ENCODE data around the gene PNLDC1.

The PNLDC1 gene

GRCh38 chr6:159826004-159826403, 25.9 kb downstream of the PNLDC1 start:
- DNase-seq = no peak
- Histone ChIP-seq H2AFZ (ENCODE audit: low read length) (no peak overlapping the region), H4K20me1 (ENCODE audit: insufficient read depth, low read length) (no peaks in the 10 kb centered on the region), H3K9me3 (replicated peaks; ENCODE audit: insufficient read depth, low read length) (no peaks in the 10 kb centered on the region), H3K4me3 (ENCODE audit: low read length) (no peak overlapping the region), H3K9me2 (replicated peaks; ENCODE audit: insufficient read depth, low read length) (no peaks in the 10 kb centered on the region), H3K4me1 (ENCODE audit: low read length) (peaks cover 4% of the 10 kb centered on the region; the same call in 1 of the 2 replicates), H3K36me3 (replicated peaks; ENCODE audit: insufficient read depth, low read length) (no peaks in the 10 kb centered on the region), H3K9ac (ENCODE audit: low read length) (no peak overlapping the region), H3K27ac (ENCODE audit: low read length) (no peak overlapping the region), H3K4me2 (ENCODE audit: low read depth, low read length) (no peak overlapping the region), H3K79me2 (ENCODE audit: low read length) (no peaks in the 10 kb centered on the region), H3F3A (ENCODE audit: insufficient read depth, low read length) (no peaks in the 10 kb centered on the region), H3K27me3 (replicated peaks; ENCODE audit: insufficient read depth, low read length) (no peaks in the 10 kb centered on the region)
- TF ChIP-seq CTCF (IDR thresholded peaks at IDR 0.05; ENCODE audit: low read length) = no peak
- no peak for TF ChIP-seq EZH2 (optimal IDR thresholded peaks at IDR 0.05; ENCODE audit: low read depth, low read length)
- TF ChIP-seq EZH2phosphoT487 (IDR thresholded peaks at IDR 0.05; ENCODE audit: low read length) = no peak

- H3K27me3 ChIP-seq (replicated peaks; ENCODE audit: insufficient read depth, low read length) = no peaks in the 10 kb centered on the region
- no peak overlapping the region for H3K4me3 ChIP-seq (ENCODE audit: low read length)
- H3K36me3 ChIP-seq (replicated peaks; ENCODE audit: insufficient read depth, low read length) = no peaks in the 10 kb centered on the region
- no peak overlapping the region for H3K27ac ChIP-seq (ENCODE audit: low read length)
- no peak for DNase-seq
- H3K4me2 ChIP-seq (ENCODE audit: low read depth, low read length) = no peak overlapping the region
- no peaks in the 10 kb centered on the region for H3F3A ChIP-seq (ENCODE audit: insufficient read depth, low read length)
- H2AFZ ChIP-seq (ENCODE audit: low read length) = no peak overlapping the region
- H3K9me3 ChIP-seq (replicated peaks; ENCODE audit: insufficient read depth, low read length) = no peaks in the 10 kb centered on the region
- H3K4me1 ChIP-seq (ENCODE audit: low read length) = peaks cover 4% of the 10 kb centered on the region; the same call in 1 of the 2 replicates
- no peak overlapping the region for H3K9ac ChIP-seq (ENCODE audit: low read length)
- TF ChIP-seq EZH2phosphoT487 (IDR thresholded peaks at IDR 0.05; ENCODE audit: low read length) = no peak
- no peaks in the 10 kb centered on the region for H3K79me2 ChIP-seq (ENCODE audit: low read length)
- no peaks in the 10 kb centered on the region for H4K20me1 ChIP-seq (ENCODE audit: insufficient read depth, low read length)
- no peaks in the 10 kb centered on the region for H3K9me2 ChIP-seq (replicated peaks; ENCODE audit: insufficient read depth, low read length)
These were observed 27.0 kb downstream of the PNLDC1 start for GRCh38 chr6:159826968-159827647.

- H3F3A ChIP-seq (ENCODE audit: insufficient read depth, low read length) = no peaks in the 10 kb centered on the region
- no peaks in the 10 kb centered on the region for H3K36me3 ChIP-seq (replicated peaks; ENCODE audit: insufficient read depth, low read length)
- no peak overlapping the region for H3K4me2 ChIP-seq (ENCODE audit: low read depth, low read length)
- no peak overlapping the region for H3K9ac ChIP-seq (ENCODE audit: low read length)
- TF ChIP-seq CTCF (IDR thresholded peaks at IDR 0.05; ENCODE audit: low read length) (no peak), EZH2 (optimal IDR thresholded peaks at IDR 0.05; ENCODE audit: low read depth, low read length) (no peak), EZH2phosphoT487 (IDR thresholded peaks at IDR 0.05; ENCODE audit: low read length) (no peak)
- no peaks in the 10 kb centered on the region for H3K9me3 ChIP-seq (replicated peaks; ENCODE audit: insufficient read depth, low read length)
- H3K4me3 ChIP-seq (ENCODE audit: low read length) = no peak overlapping the region
- no peak overlapping the region for H2AFZ ChIP-seq (ENCODE audit: low read length)
- H3K4me1 ChIP-seq (ENCODE audit: low read length) = peaks cover 4% of the 10 kb centered on the region; the same call in 1 of the 2 replicates
- no peaks in the 10 kb centered on the region for H3K9me2 ChIP-seq (replicated peaks; ENCODE audit: insufficient read depth, low read length)
- no peak for DNase-seq
- no peaks in the 10 kb centered on the region for H3K27me3 ChIP-seq (replicated peaks; ENCODE audit: insufficient read depth, low read length)
- H4K20me1 ChIP-seq (ENCODE audit: insufficient read depth, low read length) = no peaks in the 10 kb centered on the region
- no peaks in the 10 kb centered on the region for H3K79me2 ChIP-seq (ENCODE audit: low read length)
- no peak overlapping the region for H3K27ac ChIP-seq (ENCODE audit: low read length)
These were observed 28.0 kb downstream of the PNLDC1 start for GRCh38 chr6:159828074-159828473.

- no peak for TF ChIP-seq EZH2phosphoT487 (IDR thresholded peaks at IDR 0.05; ENCODE audit: low read length)
- no peak for TF ChIP-seq EZH2 (optimal IDR thresholded peaks at IDR 0.05; ENCODE audit: low read depth, low read length)
- no peak for TF ChIP-seq CTCF (IDR thresholded peaks at IDR 0.05; ENCODE audit: low read length)
- no peaks in the 10 kb centered on the region for H4K20me1 ChIP-seq (ENCODE audit: insufficient read depth, low read length)
- DNase-seq = peak; percentile 39
- H3K36me3 ChIP-seq (replicated peaks; ENCODE audit: insufficient read depth, low read length) = no peaks in the 10 kb centered on the region
- H3K4me1 ChIP-seq (ENCODE audit: low read length) = peaks cover 4% of the 10 kb centered on the region; the same call in 1 of the 2 replicates
- peak overlapping the region; percentile 13; the same call in 1 of the 2 replicates for H3K4me2 ChIP-seq (ENCODE audit: low read depth, low read length)
- H3K79me2 ChIP-seq (ENCODE audit: low read length) = no peaks in the 10 kb centered on the region
- H3K9me2 ChIP-seq (replicated peaks; ENCODE audit: insufficient read depth, low read length) = no peaks in the 10 kb centered on the region
- no peak overlapping the region for H3K4me3 ChIP-seq (ENCODE audit: low read length)
- H3K27me3 ChIP-seq (replicated peaks; ENCODE audit: insufficient read depth, low read length) = no peaks in the 10 kb centered on the region
- no peak overlapping the region for H3K9ac ChIP-seq (ENCODE audit: low read length)
- H3F3A ChIP-seq (ENCODE audit: insufficient read depth, low read length) = no peaks in the 10 kb centered on the region
- H2AFZ ChIP-seq (ENCODE audit: low read length) = no peak overlapping the region; the same call in 1 of the 2 replicates
- H3K27ac ChIP-seq (ENCODE audit: low read length) = no peak overlapping the region
- H3K9me3 ChIP-seq (replicated peaks; ENCODE audit: insufficient read depth, low read length) = no peaks in the 10 kb centered on the region
These were observed 29.4 kb downstream of the PNLDC1 start for GRCh38 chr6:159829526-159829925.

All from MM.1S (cell line).